Activated CD4-positive, alpha-beta T cell treated with anti-CD3 and anti-CD28 coated beads, Interleukin-2, amount 10 ng/mL, durations not matched to agents 7 days and 5 days (primary cell): ENCODE data around the gene CYP39A1. TPM values are rescaled to one million over a fixed set of nuclear protein-coding genes. Genes with fewer than 3 reads are reported as not detected.

Source experiments
- CTCF ChIA-PET: fragments of 350-600 bp; sonication (Branson Sonifier 250); formaldehyde crosslinking; loops from one replicate; lab custom pipeline; 2021; ENCODE audit warnings: antibody characterized with exemption; lab: Charles Lee
- POLR2A ChIA-PET: fragments of 350-600 bp; sonication (Branson Sonifier 250); formaldehyde crosslinking; loops from one replicate; lab custom pipeline; 2021; ENCODE audit warnings: antibody characterized with exemption; lab: Charles Lee
- DNase-seq: peaks from one replicate; pipeline ENCODE4 v3.0.0-alpha.2; 2020
- H3K27ac Mint-ChIP-seq: one replicate; pipeline ENCODE4 v1.8.0; 2021; ENCODE audit warnings: mild to moderate bottlenecking, moderate library complexity, mixed read lengths
- H3K27me3 Mint-ChIP-seq: one replicate; pipeline ENCODE4 v1.8.0; 2021; ENCODE audit warnings: mixed read lengths
- H3K36me3 Mint-ChIP-seq: one replicate; pipeline ENCODE4 v1.8.0; 2021; ENCODE audit warnings: low read depth, mixed read lengths
- H3K4me1 Mint-ChIP-seq: one replicate; pipeline ENCODE4 v1.8.0; 2021; ENCODE audit warnings: mixed read lengths
- H3K4me3 Mint-ChIP-seq: one replicate; pipeline ENCODE4 v1.8.0; 2021; ENCODE audit warnings: mild to moderate bottlenecking, moderate library complexity, mixed read lengths
- H3K9me3 Mint-ChIP-seq: one replicate; pipeline ENCODE4 v1.8.0; 2021; ENCODE audit warnings: mixed read lengths
- total RNA-seq, 2 experiments: library from RNA; stranded (reverse); gene quantifications; one replicate each; pipeline ENCODE4 v1.2.3, GENCODE V29; 2021

Gene CYP39A1
- total RNA-seq, 2 experiments from 2014 or later, result not detected

DNA sequence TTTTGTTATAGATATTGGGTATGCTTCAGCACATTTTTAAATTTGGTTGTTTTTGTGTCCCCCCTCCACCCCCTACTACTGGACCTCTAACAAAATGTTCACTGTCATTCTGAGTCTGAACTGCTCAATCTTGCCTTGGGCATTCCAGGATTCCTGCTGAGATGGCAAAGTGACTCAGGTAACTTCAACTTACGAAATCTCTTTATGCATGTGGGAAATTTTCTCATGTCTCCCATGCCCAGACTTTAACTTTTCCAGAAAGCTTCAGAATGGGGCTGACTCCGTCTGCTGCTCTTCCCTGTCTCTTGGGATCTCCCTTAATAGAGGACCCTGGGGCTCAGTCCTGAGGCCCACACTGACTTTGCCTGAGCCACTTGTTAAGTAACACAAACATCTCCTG lies 14.0 kb downstream of the CYP39A1 start:
- ChIA-PET CTCF (no interaction called here), POLR2A (no interaction called here)
- Mint-ChIP-seq H3K4me1 (no peaks in the 10 kb centered on the region), H3K27ac (no peak overlapping the region), H3K36me3 (no peaks in the 10 kb centered on the region), H3K4me3 (no peak overlapping the region), H3K27me3 (peaks cover 11% of the 10 kb centered on the region), H3K9me3 (no peaks in the 10 kb centered on the region)
- DNase-seq, result no peak

DNA sequence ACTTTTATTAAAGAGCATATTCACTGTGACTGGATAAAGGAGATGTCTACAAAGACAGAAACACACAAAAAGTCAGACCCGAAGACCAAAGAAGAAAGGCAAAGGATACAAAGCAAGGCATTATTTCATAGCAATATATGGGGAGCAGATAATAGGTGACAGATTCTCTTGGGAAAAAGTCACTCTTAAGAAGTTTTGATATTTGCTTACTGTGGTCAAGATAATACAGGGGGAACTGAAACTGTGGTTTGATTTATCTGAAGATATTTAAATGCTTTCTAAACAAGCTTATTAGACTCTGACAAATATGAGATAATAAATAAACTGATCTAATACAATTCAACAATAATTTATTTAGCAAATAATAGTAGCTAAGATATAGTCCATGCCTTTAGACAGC lies 14.7 kb downstream of the CYP39A1 start:
- H3K27me3 Mint-ChIP-seq, result peaks cover 11% of the 10 kb centered on the region
- H3K4me1 Mint-ChIP-seq, result no peaks in the 10 kb centered on the region
- ChIA-PET POLR2A (no interaction called here), CTCF (no interaction called here)
- no peaks in the 10 kb centered on the region for H3K9me3 Mint-ChIP-seq
- no peak overlapping the region for H3K27ac Mint-ChIP-seq
- H3K4me3 Mint-ChIP-seq, result no peak overlapping the region
- H3K36me3 Mint-ChIP-seq, result no peaks in the 10 kb centered on the region
- no peak for DNase-seq

DNA sequence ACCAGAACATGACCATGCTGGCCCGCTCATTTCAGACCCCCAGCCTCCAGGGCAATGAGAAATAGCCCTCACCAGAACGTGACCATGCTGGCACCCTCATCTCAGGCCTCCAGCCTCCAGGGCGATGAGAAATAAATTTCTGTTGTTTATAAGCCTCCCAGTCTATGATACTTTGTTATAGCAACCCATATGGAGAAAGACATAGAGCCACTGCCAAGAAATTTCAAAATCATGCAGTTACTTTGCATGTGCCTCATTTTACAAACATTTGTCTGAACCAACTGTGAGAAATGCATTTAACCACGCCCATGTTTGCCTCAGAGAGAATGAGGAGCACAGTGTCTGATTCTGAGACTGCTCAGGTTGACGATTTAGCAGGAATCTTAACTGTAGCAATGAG lies 15.5 kb downstream of the CYP39A1 start:
- Mint-ChIP-seq H3K27ac (no peak overlapping the region), H3K36me3 (no peaks in the 10 kb centered on the region), H3K4me1 (no peaks in the 10 kb centered on the region), H3K4me3 (no peak overlapping the region), H3K9me3 (no peaks in the 10 kb centered on the region), H3K27me3 (peaks cover 12% of the 10 kb centered on the region)
- ChIA-PET CTCF (no interaction called here), POLR2A (no interaction called here)
- DNase-seq, result no peak

DNA sequence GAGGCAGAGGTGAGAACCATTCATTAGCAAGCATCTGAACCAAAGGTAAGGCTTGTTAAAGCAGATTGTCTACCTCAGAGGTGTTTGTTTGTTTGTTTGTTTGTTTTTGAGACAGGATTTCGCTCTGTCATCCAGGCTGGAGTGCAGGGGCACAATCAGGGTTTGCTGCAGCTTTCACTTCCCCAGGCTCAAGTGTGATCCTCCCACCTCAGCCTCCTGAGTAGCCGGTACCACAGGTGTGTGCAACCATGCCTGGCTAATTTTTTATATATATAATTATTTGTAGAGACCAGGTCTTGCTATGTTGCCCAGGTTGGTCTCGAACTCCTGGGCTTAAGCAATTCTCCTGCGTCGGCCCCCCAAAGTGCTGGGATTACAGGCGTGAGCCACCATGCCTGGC lies 17.2 kb downstream of the CYP39A1 start:
- ChIA-PET CTCF (no interaction called here), POLR2A (no interaction called here)
- Mint-ChIP-seq H3K4me1 (no peaks in the 10 kb centered on the region), H3K36me3 (no peaks in the 10 kb centered on the region), H3K9me3 (no peaks in the 10 kb centered on the region), H3K27ac (no peak overlapping the region), H3K4me3 (no peak overlapping the region), H3K27me3 (peaks cover 23% of the 10 kb centered on the region)
- no peak for DNase-seq

DNA sequence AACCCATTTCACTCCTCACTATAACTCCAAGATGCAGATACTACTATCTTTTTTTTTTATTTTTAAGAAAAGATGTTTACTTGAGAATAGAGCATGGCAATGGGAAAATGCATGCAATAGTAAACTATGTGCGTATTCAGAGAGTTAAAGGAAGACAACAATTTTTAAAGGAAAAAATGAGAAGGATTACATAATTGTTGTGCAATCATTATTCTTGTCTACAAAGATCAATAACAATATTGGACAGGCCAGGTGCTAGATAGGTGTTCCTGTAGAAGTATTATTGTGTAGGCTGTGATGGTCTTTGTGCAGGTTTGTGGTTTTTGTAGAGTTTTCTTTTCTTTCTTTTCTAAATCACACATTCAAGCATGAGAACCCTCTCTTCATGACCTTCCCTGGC lies 20.6 kb downstream of the CYP39A1 start:
- Mint-ChIP-seq H3K4me1 (no peaks in the 10 kb centered on the region), H3K36me3 (no peaks in the 10 kb centered on the region), H3K9me3 (no peaks in the 10 kb centered on the region), H3K4me3 (no peak overlapping the region), H3K27me3 (peaks cover 16% of the 10 kb centered on the region), H3K27ac (no peak overlapping the region)
- ChIA-PET CTCF (interaction anchor here (0.8 kb wide), 1 partner anchor 42 kb away, joined by 3 read pairs; no protein-coding TSS in a partner anchor), POLR2A (no interaction called here)
- no peak for DNase-seq

DNA sequence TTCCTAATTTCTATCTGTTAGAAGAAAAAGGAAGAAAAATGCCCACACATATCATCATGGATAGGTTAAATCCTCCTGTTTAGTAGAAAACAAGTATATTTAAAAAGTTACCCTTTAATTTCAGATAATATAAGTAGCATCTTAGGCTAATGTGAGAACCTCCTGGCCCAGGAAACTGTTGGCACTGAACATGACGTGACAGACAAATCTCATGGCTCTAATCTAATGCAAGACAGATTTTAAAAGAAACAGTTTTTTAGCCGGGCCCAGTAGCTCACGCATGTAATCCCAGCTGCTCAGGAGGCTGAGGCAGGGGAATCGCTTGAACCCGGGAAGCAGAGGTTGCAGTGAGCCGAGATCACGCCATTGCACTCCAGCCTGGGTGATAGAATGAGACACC lies 22.9 kb downstream of the CYP39A1 start:
- Mint-ChIP-seq H3K27ac (no peak overlapping the region), H3K27me3 (peaks cover 16% of the 10 kb centered on the region), H3K4me3 (no peak overlapping the region), H3K9me3 (no peaks in the 10 kb centered on the region), H3K36me3 (no peaks in the 10 kb centered on the region), H3K4me1 (peaks cover 4% of the 10 kb centered on the region)
- no peak for DNase-seq
- ChIA-PET POLR2A (interaction anchor here (0.7 kb wide), 1 partner anchor 10 kb away, joined by 6 read pairs; no protein-coding TSS in a partner anchor), CTCF (no interaction called here)

DNA sequence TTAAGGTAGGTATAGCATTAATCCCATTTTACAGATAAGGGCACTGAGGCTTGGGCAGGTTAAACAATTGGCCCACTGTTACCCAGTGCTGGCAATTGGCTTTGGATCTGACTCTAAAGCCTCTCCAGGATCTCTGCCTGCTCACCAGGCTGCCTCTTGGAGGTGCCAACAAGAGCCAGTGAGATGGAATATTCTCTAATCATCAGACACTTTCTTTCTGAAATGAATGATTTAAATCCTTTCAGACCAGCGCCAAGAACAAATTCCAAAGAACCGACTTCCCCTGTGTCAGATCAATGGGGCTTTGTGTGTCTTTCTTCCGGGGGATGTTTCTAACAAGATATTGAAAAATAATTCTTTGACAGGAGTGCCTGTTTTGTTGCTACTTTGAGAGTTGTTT lies 23.6 kb downstream of the CYP39A1 start:
- DNase-seq, result no peak
- no peaks in the 10 kb centered on the region for H3K36me3 Mint-ChIP-seq
- H3K9me3 Mint-ChIP-seq, result no peaks in the 10 kb centered on the region
- POLR2A ChIA-PET, result no interaction called here
- no peak overlapping the region for H3K4me3 Mint-ChIP-seq
- peaks cover 17% of the 10 kb centered on the region for H3K27me3 Mint-ChIP-seq
- CTCF ChIA-PET, result no interaction called here
- no peak overlapping the region for H3K27ac Mint-ChIP-seq
- H3K4me1 Mint-ChIP-seq, result peaks cover 4% of the 10 kb centered on the region

DNA sequence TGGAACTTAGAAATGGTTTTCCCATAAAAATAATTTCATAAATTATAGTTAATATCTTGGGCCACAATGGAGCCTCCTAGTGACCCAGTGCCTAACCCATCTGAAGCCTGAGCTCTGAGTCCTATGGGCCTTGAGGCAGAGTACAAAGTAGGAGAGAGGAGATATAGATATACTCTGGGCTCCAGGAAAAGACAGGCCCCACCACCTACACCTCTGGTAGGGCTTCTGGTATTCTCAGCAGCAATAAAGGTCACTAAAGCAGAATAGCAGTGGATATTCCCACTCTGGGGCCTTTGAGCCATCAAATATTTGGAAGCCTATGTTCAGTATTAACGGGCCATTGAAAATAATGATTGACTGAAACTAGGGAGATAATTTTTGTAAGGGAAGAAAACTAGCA lies 24.1 kb downstream of the CYP39A1 start:
- ChIA-PET POLR2A (no interaction called here), CTCF (no interaction called here)
- no peaks in the 10 kb centered on the region for H3K9me3 Mint-ChIP-seq
- H3K27ac Mint-ChIP-seq, result no peak overlapping the region
- H3K27me3 Mint-ChIP-seq, result peaks cover 17% of the 10 kb centered on the region
- peaks cover 4% of the 10 kb centered on the region for H3K4me1 Mint-ChIP-seq
- no peak for DNase-seq
- H3K36me3 Mint-ChIP-seq, result no peaks in the 10 kb centered on the region
- no peak overlapping the region for H3K4me3 Mint-ChIP-seq

DNA sequence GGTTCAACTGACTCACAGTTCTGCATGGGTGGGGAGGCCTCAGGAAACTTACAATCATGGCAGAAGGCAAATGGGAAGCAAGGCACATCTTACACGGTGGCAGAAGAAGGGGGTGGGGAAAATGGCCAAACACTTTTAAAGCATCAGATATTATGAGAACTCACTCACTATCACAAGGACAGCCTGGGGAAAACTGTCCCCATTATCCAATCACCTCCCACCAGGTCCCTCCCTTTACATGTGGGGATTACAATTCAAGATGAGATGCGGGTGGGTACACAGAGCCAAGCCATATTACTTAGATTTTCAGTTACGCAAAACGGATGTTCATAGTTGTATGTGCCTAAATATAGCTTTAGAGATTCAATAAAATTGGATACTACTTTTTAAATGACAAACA lies 25.6 kb downstream of the CYP39A1 start:
- CTCF ChIA-PET, result no interaction called here
- no peaks in the 10 kb centered on the region for H3K9me3 Mint-ChIP-seq
- H3K27ac Mint-ChIP-seq, result no peak overlapping the region
- H3K4me3 Mint-ChIP-seq, result no peak overlapping the region
- H3K27me3 Mint-ChIP-seq, result peaks cover 25% of the 10 kb centered on the region
- DNase-seq, result no peak
- POLR2A ChIA-PET, result interaction anchor here (0.7 kb wide), 1 partner anchor 200 kb away, joined by 4 read pairs; no protein-coding TSS in a partner anchor
- H3K4me1 Mint-ChIP-seq, result peaks cover 4% of the 10 kb centered on the region
- H3K36me3 Mint-ChIP-seq, result no peaks in the 10 kb centered on the region

DNA sequence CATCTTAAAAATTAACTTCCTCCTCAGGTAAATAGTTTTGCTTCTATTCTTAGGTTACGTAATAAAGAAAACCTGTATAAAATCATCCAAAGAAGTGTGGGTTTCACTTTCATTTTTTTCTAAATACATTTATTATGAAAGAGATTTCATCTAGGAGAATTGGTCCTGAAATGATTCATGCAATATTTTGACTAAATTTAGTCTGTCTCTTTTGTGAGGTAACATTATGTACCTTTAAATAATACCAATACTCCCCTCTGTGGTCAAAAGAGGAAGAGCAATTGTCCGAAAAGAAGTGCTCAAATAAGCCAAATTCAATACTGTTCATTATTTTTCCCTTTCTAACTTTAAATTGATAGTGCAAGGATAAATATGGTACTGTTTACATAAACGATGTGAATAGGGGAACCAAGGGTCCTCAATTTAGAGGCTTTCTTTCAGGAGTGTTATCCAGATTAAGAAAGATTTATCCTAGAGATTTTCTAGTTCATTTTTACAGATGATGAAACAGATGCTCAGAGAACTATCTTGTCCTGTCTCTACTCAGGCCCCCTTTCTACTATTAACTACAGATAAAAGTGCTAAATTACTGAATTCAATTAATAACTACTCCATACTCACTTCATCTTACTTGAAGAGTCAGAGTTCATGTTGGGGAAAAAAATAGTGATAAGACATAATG lies 26.2 kb downstream of the CYP39A1 start:
- POLR2A ChIA-PET, result no interaction called here
- CTCF ChIA-PET, result no interaction called here
- DNase-seq, result no peak
- Mint-ChIP-seq H3K9me3 (no peaks in the 10 kb centered on the region), H3K4me1 (peaks cover 4% of the 10 kb centered on the region), H3K4me3 (no peak overlapping the region), H3K36me3 (no peaks in the 10 kb centered on the region), H3K27me3 (peaks cover 21% of the 10 kb centered on the region), H3K27ac (no peak overlapping the region)

DNA sequence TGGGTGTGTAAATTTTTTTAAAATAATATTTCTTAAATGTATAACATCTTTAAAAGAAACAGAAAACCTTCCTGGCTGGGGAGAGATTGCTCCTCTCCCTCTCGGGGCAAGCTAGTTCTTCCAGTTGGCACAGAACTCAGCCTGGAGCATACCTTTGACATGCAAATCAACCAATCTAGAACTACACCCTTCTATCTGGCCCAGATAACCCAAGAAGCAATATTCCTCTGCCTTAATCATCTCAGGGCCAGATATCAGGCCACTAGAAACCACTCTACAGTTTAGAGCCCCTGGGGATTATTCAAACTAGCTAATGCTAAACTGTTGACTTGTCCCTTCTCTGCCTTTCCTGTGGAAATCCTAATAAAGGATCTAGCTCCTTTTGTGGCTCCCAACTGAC lies 33.9 kb downstream of the CYP39A1 start:
- DNase-seq, result no peak
- POLR2A ChIA-PET, result no interaction called here
- Mint-ChIP-seq H3K9me3 (no peaks in the 10 kb centered on the region), H3K27ac (no peak overlapping the region), H3K36me3 (no peaks in the 10 kb centered on the region), H3K27me3 (peaks cover 40% of the 10 kb centered on the region), H3K4me1 (no peaks in the 10 kb centered on the region), H3K4me3 (no peak overlapping the region)
- CTCF ChIA-PET, result no interaction called here

DNA sequence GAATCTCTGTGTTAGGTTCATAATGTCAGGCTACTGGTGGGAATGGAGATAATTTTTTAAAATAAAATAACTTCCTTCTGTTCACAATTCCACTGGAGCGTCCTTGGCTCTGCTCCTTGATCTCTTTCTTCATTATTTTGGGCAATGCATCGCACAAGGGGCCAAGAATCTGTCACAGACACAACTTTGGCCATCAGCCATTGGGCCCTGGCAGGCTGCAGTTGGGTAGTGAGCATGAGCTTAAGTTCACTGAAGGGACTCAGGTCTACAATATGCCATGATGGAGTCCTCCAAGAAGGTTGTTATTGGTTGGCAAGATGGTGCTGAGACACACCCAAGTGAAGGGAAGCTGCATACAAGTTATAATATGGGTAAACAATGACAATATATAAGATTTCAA lies 40.0 kb downstream of the CYP39A1 start:
- no peak for DNase-seq
- H3K36me3 Mint-ChIP-seq, result no peaks in the 10 kb centered on the region
- H3K27ac Mint-ChIP-seq, result no peak overlapping the region
- no peaks in the 10 kb centered on the region for H3K9me3 Mint-ChIP-seq
- no peaks in the 10 kb centered on the region for H3K4me1 Mint-ChIP-seq
- peaks cover 23% of the 10 kb centered on the region for H3K27me3 Mint-ChIP-seq
- ChIA-PET CTCF (no interaction called here), POLR2A (no interaction called here)
- no peak overlapping the region for H3K4me3 Mint-ChIP-seq

DNA sequence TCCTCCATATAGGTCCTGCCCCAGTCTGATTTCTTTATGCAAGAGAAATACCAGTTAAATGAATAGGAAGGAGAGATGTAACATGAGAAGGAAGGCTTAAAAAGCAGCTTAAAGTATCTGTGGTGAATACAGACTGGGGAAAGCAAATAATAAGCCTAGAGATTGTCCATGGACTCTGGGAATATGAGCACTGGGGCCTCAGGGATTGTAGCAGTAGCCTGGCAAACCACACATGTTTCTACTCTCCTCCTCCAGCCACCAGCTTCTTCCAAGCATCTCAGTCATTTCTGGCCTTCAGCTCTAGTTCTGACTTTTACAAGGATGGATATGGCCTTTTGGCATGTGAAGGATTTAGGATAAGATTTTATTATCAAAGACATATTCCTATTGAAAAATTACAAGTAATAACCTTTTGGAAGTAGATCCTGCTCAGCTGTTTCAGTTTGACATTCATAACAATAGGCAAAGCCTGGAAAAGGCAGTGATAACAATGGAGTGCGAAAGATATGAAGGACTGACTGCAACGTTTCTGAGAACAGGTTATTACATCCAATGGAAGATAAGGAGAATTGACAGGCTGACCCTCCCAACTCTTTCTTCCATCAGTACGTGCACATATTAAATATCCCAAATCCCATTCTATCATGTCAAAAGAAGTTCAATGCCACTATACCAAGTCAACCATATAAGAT lies 41.6 kb downstream of the CYP39A1 start:
- H3K9me3 Mint-ChIP-seq, result no peaks in the 10 kb centered on the region
- ChIA-PET CTCF (no interaction called here), POLR2A (no interaction called here)
- no peak overlapping the region for H3K4me3 Mint-ChIP-seq
- no peaks in the 10 kb centered on the region for H3K36me3 Mint-ChIP-seq
- peaks cover 19% of the 10 kb centered on the region for H3K27me3 Mint-ChIP-seq
- H3K4me1 Mint-ChIP-seq, result no peaks in the 10 kb centered on the region
- no peak overlapping the region for H3K27ac Mint-ChIP-seq
- DNase-seq, result no peak
